PC-9 (cell line): Measurements from ENCODE around the gene DNAJC30. TPM values are rescaled to one million over a fixed set of nuclear protein-coding genes. Genes with fewer than 3 reads are reported as not detected.

Experiments
- BruUV-seq: library from RNA; stranded (reverse); fragments of 400-500 nt; replicated peaks from 2 replicates; lab custom pipeline; 2021; lab: Mats Ljungman, UMichigan
- CTCF ChIA-PET: fragments of 300-600 bp; sonication (Branson Sonifier 250); formaldehyde crosslinking; loops from one replicate; lab custom pipeline; 2022; ENCODE audit warnings: antibody characterized with exemption; lab: Charles Lee
- POLR2A ChIA-PET: fragments of 300-600 bp; sonication (Branson Sonifier 250); formaldehyde crosslinking; loops from one replicate; lab custom pipeline; 2022; ENCODE audit warnings: antibody characterized with exemption; ENCODE audit not compliant: unreplicated experiment; lab: Charles Lee
- DNase-seq, 2 experiments: peaks; one replicate each; pipeline versions ENCODE4 v3.0.0 to v3.0.0-alpha.2; 2015 to 2022; ENCODE audit warnings: mixed read lengths in 1 of 2
- H2AFZ ChIP-seq: fragments of 200-600 bp; sonication (generic); 2 replicates; pipeline ENCODE4 v1.8.1; 2017; ENCODE audit warnings: antibody characterized with exemption
- H3F3A ChIP-seq: fragments of 200-600 bp; sonication (generic); 2 replicates; pipeline ENCODE4 v1.8.1; 2017; ENCODE audit warnings: antibody characterized with exemption, mild to moderate bottlenecking, low read depth; ENCODE audit not compliant: insufficient read depth
- H3K27ac ChIP-seq: fragments of 200-600 bp; sonication (generic); 2 replicates; pipeline ENCODE4 v1.6.1; 2016; ENCODE audit warnings: mixed run types
- H3K27me3 ChIP-seq: fragments of 200-600 bp; sonication (generic); 2 replicates; pipeline ENCODE4 v1.6.1; 2016; ENCODE audit warnings: low read depth, mixed run types; ENCODE audit not compliant: insufficient read depth
- H3K36me3 ChIP-seq: fragments of 200-600 bp; sonication (generic); 2 replicates; pipeline ENCODE4 v1.6.1; 2016; ENCODE audit warnings: low read depth, mixed run types
- H3K4me1 ChIP-seq: fragments of 200-600 bp; sonication (generic); replicated peaks from 2 replicates; pipeline ENCODE4 v1.6.1; 2016; ENCODE audit warnings: mixed run types; ENCODE audit not compliant: insufficient read depth
- H3K4me2 ChIP-seq: fragments of 200-600 bp; sonication (generic); 2 replicates; pipeline ENCODE4 v1.6.1; 2017; ENCODE audit warnings: mixed run types
- H3K4me3 ChIP-seq: fragments of 200-600 bp; sonication (generic); 2 replicates; pipeline ENCODE4 v1.6.1; 2016; ENCODE audit warnings: mixed run types
- H3K79me2 ChIP-seq: fragments of 200-600 bp; sonication (generic); 2 replicates; pipeline ENCODE4 v1.6.1; 2017; ENCODE audit warnings: low read depth, mixed run types
- H3K9me2 ChIP-seq: fragments of 200-600 bp; sonication (generic); 2 replicates; pipeline ENCODE4 v1.8.1; 2017; ENCODE audit warnings: mild to moderate bottlenecking; ENCODE audit not compliant: insufficient read depth
- H3K9me3 ChIP-seq: fragments of 200-600 bp; sonication (generic); 2 replicates; pipeline ENCODE4 v1.8.1; 2016; ENCODE audit warnings: low read depth; ENCODE audit not compliant: insufficient read depth
- H4K20me1 ChIP-seq: fragments of 200-600 bp; sonication (generic); 2 replicates; pipeline ENCODE4 v1.8.1; 2017; ENCODE audit not compliant: insufficient read depth
- EZH2 ChIP-seq: fragments of 200-600 bp; sonication (generic); IDR thresholded peaks from 2 replicates; pipeline ENCODE4 v1.8.0; 2017; ENCODE audit warnings: antibody characterized with exemption, low read depth
- intact Hi-C: fragments of 100-400 bp; cut with micrococcal nuclease; formaldehyde crosslinking; loops from one replicate; pipeline ENCODE4 v1.10.0; 2022; ENCODE audit not compliant: unreplicated experiment
- microRNA-seq: library from miRNA; unstranded; fragments of <30 nt; microRNA quantifications from one replicate; pipeline ENCODE4 v1.2.0, GENCODE V29; 2021; ENCODE audit warnings: borderline number of aligned reads, borderline replicate concordance
- total RNA-seq: library from RNA; stranded (reverse); gene quantifications from 2 replicates; pipeline ENCODE4 v1.2.3, GENCODE V29; 2021
- TF ChIP-seq, protein P1 (sequence below): fragments of 200-600 bp; sonication (generic); conservative IDR thresholded peaks from 2 replicates; pipeline ENCODE4 v1.6.1; 2017; ENCODE audit warnings: mixed run types, antibody characterized with exemption, mild to moderate bottlenecking, moderate library complexity

Gene DNAJC30
- total RNA-seq, 1 experiment from 2014 or later, result 9.5 TPM

DNA sequence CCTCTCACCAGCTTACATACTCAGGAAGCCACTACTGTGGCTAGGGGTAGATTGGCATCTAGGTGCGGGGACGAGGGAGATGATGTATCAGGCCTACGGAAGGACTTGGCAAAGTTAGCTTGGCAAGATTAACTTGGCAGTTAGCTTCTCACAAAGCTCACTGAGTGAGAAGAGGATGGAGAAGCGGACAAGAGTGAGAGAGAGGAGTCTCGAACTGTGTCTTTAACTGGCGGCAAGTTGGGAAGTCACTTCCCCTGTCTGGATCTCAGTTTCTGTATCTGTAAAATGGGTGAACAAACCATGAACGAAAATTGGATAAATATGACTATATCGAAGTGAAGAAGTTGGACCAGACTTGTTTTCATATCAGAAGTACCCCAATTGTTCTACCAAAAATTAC is 49.4 kb downstream of the DNAJC30 start:
- intact Hi-C loops, result no loop called here
- no peak for TF ChIP-seq EZH2
- TF ChIP-seq, protein P1, sequence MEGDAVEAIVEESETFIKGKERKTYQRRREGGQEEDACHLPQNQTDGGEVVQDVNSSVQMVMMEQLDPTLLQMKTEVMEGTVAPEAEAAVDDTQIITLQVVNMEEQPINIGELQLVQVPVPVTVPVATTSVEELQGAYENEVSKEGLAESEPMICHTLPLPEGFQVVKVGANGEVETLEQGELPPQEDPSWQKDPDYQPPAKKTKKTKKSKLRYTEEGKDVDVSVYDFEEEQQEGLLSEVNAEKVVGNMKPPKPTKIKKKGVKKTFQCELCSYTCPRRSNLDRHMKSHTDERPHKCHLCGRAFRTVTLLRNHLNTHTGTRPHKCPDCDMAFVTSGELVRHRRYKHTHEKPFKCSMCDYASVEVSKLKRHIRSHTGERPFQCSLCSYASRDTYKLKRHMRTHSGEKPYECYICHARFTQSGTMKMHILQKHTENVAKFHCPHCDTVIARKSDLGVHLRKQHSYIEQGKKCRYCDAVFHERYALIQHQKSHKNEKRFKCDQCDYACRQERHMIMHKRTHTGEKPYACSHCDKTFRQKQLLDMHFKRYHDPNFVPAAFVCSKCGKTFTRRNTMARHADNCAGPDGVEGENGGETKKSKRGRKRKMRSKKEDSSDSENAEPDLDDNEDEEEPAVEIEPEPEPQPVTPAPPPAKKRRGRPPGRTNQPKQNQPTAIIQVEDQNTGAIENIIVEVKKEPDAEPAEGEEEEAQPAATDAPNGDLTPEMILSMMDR, result no peak
- Histone ChIP-seq H3K9me3 (no peaks in the 10 kb centered on the region), H3K4me2 (no peak overlapping the region), H3F3A (peaks cover 5% of the 10 kb centered on the region), H3K4me1 (peaks cover 17% of the 10 kb centered on the region), H4K20me1 (no peaks in the 10 kb centered on the region), H3K79me2 (no peaks in the 10 kb centered on the region), H3K36me3 (no peaks in the 10 kb centered on the region), H3K27me3 (no peaks in the 10 kb centered on the region), H3K4me3 (no peak overlapping the region), H3K9me2 (no peaks in the 10 kb centered on the region), H2AFZ (no peak overlapping the region), H3K27ac (no peak overlapping the region)
- ChIA-PET POLR2A (no interaction called here), CTCF (no interaction called here)
- no TSS peak for BruUV-seq
- DNase-seq, result no peak

DNA sequence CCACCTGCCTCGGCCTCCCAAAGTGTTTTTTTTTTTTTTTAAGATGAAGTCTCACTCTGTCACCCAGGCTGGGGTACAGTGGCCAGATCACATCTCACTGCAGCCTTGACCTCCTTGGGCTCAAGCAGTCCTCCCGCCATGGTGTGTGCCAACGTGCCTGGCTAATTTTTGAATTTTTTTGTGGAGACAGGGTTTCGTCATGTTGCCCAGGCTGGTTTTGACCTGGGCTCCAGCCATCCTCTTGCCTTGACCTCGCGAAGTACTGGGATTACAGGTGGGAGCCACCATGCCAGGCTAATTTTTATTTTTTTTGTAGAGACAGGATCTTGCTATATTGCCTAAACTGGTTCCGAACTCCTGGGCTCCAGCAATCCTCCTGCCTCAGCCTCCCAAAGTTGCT is 49.9 kb downstream of the DNAJC30 start:
- no peak for DNase-seq
- Histone ChIP-seq H3K9me2 (no peaks in the 10 kb centered on the region), H2AFZ (no peak overlapping the region), H4K20me1 (no peaks in the 10 kb centered on the region), H3K4me3 (no peak overlapping the region), H3K36me3 (no peaks in the 10 kb centered on the region), H3K79me2 (no peaks in the 10 kb centered on the region), H3F3A (peaks cover 8% of the 10 kb centered on the region), H3K27me3 (no peaks in the 10 kb centered on the region), H3K27ac (no peak overlapping the region), H3K9me3 (no peaks in the 10 kb centered on the region), H3K4me1 (peaks cover 17% of the 10 kb centered on the region), H3K4me2 (no peak overlapping the region)
- intact Hi-C loops, result no loop called here
- TF ChIP-seq, protein P1, result no peak
- TF ChIP-seq EZH2, result no peak
- no TSS peak for BruUV-seq
- POLR2A ChIA-PET, result no interaction called here
- CTCF ChIA-PET, result no interaction called here

DNA sequence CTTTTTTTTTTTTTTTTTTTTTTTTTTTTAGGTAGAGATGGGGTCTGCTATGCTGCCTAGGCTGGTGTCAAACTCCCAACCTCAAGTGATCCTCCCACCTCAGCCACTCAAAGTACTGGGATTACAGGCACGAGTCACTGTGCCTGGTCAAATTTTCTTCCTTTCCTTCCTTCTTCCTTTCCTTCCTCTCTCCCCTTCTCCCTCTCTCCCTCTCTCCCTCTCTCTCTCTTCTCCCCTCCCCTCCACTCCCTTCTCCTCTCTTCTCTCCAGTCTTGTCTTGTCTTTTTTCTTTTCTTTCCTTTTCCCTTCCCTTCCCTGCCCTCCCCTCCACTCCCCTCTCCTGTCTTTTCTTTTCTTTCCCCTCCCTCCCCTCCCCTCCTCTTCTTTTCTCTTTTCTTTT is 51.7 kb downstream of the DNAJC30 start:
- no peaks in the 10 kb centered on the region for H4K20me1 ChIP-seq
- TF ChIP-seq EZH2, result no peak
- TF ChIP-seq, protein P1, result no peak
- POLR2A ChIA-PET, result no interaction called here
- CTCF ChIA-PET, result interaction anchor here (0.6 to 0.7 kb wide), 3 partner anchors 33 to 221 kb away, joined by 4 to 13 read pairs (median 5); no protein-coding TSS in a partner anchor
- no peaks in the 10 kb centered on the region for H3K79me2 ChIP-seq
- peaks cover 14% of the 10 kb centered on the region for H3K4me1 ChIP-seq
- H3K27me3 ChIP-seq, result no peaks in the 10 kb centered on the region
- H3K36me3 ChIP-seq, result no peaks in the 10 kb centered on the region
- DNase-seq, result no peak
- no peak overlapping the region for H2AFZ ChIP-seq
- H3K9me3 ChIP-seq, result no peaks in the 10 kb centered on the region
- intact Hi-C loops, result no loop called here
- H3F3A ChIP-seq, result peaks cover 8% of the 10 kb centered on the region
- no peak overlapping the region for H3K4me3 ChIP-seq
- BruUV-seq, result no TSS peak
- H3K9me2 ChIP-seq, result no peaks in the 10 kb centered on the region
- H3K27ac ChIP-seq, result no peak overlapping the region
- no peak overlapping the region for H3K4me2 ChIP-seq

Small RNAs within 50 kb of the gene (microRNA-seq; reads per million reads assigned to microRNA genes)
- gene MIR4284, result not detected

Other genes with a start within 250 kb of the DNAJC30 start
- gene FZD9, start 249.7 kb downstream of the DNAJC30 start, total RNA-seq, result 0.92 and 1.3 TPM in 2 replicates
- 73.6 and 88.4 TPM in 2 replicates for gene BAZ1B, start 161.2 kb downstream of the DNAJC30 start, total RNA-seq
- gene BCL7B, start 125.8 kb downstream of the DNAJC30 start, total RNA-seq, result 57.1 and 70.4 TPM in 2 replicates
- gene TBL2, start 104.9 kb downstream of the DNAJC30 start, total RNA-seq, result 43.9 and 49.2 TPM in 2 replicates
- gene MLXIPL, start 58.9 kb downstream of the DNAJC30 start, total RNA-seq, result 24.9 and 32.0 TPM in 2 replicates
- gene VPS37D, start 15.6 kb downstream of the DNAJC30 start, total RNA-seq, result 8.3 and 12.4 TPM in 2 replicates
- gene BUD23, start 144 bp upstream of the DNAJC30 start, total RNA-seq, result 122 and 158 TPM in 2 replicates
- 39.1 and 40.5 TPM in 2 replicates for gene STX1A, start 36.2 kb upstream of the DNAJC30 start, total RNA-seq
- gene ABHD11, start 55.3 kb upstream of the DNAJC30 start, total RNA-seq, result 74.4 and 92.6 TPM in 2 replicates
- gene CLDN3, start 86.8 kb upstream of the DNAJC30 start, total RNA-seq, result 31.3 and 45.2 TPM in 2 replicates
- 498 and 602 TPM in 2 replicates for gene CLDN4, start 147.5 kb upstream of the DNAJC30 start, total RNA-seq
- 23.2 and 34.7 TPM in 2 replicates for gene METTL27, start 159.1 kb upstream of the DNAJC30 start, total RNA-seq
- gene TMEM270, start 177.7 kb upstream of the DNAJC30 start, total RNA-seq, result 0.48 and 0.72 TPM in 2 replicates